Mesothelial cell of epicardium (in vitro differentiated cells): Measurements from ENCODE around the gene BTBD6. TPM values are rescaled to one million over a fixed set of nuclear protein-coding genes. Genes with fewer than 3 reads are reported as not detected.

Experiments used
- DNase-seq, 2 experiments: peaks; one replicate each; pipeline ENCODE4 v3.0.0; 2021; ENCODE audit warnings: low spot score in 2 of 2; ENCODE audit not compliant: unreplicated experiment in 2 of 2
- H3K27ac Mint-ChIP-seq: 2 replicates; pipeline ENCODE4 v1.8.0; 2021; ENCODE audit warnings: mixed read lengths
- H3K27me3 Mint-ChIP-seq: 2 replicates; pipeline ENCODE4 v1.8.0; 2021; ENCODE audit warnings: low read depth, mixed read lengths
- H3K36me3 Mint-ChIP-seq: 2 replicates; pipeline ENCODE4 v1.8.0; 2021; ENCODE audit warnings: mixed read lengths
- H3K4me1 Mint-ChIP-seq: 2 replicates; pipeline ENCODE4 v1.8.0; 2021; ENCODE audit warnings: mixed read lengths
- H3K4me3 Mint-ChIP-seq: 2 replicates; pipeline ENCODE4 v1.8.0; 2021; ENCODE audit warnings: mild to moderate bottlenecking, moderate library complexity, mixed read lengths
- H3K9me3 Mint-ChIP-seq: 2 replicates; pipeline ENCODE4 v1.8.0; 2021; ENCODE audit warnings: mixed read lengths
- CTCF ChIP-seq: fragments of 200-600 bp; sonication (generic); IDR thresholded peaks from one replicate; pipeline ENCODE4 v1.5.0; 2021; ENCODE audit warnings: antibody characterized with exemption; ENCODE audit not compliant: unreplicated experiment
- total RNA-seq: library from RNA; stranded (reverse); gene quantifications from 3 replicates; pipeline ENCODE4 v1.2.1, GENCODE V29; 2021

Gene BTBD6
- total RNA-seq, 1 donor from 2014 or later: 38.4 TPM

DNA sequence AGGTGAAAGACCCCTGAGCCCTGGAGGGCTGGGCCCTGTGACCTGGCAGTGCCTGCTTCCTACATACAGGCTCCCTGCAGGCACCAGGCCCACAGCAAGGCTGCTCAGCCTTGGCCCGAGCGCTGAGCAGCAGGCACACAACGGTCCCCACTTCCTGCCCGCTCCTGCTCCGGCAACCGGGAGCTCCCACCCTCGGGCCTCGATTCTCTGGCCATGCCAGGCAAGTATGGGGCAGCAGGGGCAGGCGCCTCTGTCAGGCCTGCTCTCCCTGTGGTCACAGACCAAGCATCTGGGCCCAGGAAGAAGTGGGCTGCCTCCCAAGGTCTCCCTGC is 36.6 kb upstream of the BTBD6 start:
- Mint-ChIP-seq H3K4me3 (no peak overlapping the region), H3K36me3 (peaks cover 2% of the 10 kb centered on the region), H3K9me3 (no peaks in the 10 kb centered on the region), H3K4me1 (no peaks in the 10 kb centered on the region), H3K27me3 (no peaks in the 10 kb centered on the region), H3K27ac (no peak overlapping the region)
- TF ChIP-seq CTCF: no peak
- DNase-seq: no peak

DNA sequence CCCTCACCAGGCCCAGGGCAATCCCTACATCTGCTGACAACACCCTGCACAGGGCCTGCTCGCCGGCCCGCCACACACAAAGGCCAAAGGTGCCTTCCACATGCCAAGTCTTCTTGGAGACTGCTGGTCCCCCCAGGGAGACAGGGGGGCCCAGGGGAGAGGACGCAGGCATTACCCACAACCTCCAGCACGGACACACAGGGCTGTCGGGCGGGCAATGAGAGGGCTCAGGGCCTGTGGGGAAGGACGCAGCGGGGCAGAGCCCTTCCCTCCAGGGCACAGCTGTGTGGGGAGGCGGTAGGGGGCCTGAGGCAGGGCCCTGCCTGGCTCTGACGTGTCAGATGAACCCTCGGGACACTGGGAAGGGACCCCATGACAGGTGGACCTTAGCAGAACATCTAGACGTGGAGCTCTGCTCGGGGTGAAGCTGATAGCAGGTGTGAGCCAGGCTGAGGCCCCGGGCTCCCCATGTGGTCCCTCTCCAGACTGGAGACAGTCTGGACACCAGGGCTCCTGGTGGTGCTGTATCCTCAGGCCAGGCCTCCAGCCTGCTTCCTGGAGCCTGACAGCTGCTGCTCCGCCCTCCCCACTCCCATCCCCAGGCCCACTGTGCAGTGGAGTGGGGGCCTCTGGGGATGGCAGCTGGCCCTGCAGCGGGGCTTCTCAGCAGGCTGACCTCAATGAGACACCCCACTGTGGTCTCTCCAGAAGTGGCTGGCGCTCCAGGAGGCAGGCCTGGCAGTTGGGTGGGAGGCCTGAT is 35.6 kb upstream of the BTBD6 start:
- Mint-ChIP-seq H3K4me1 (no peaks in the 10 kb centered on the region), H3K4me3 (no peak overlapping the region), H3K27ac (no peak overlapping the region), H3K27me3 (no peaks in the 10 kb centered on the region), H3K9me3 (no peaks in the 10 kb centered on the region), H3K36me3 (peaks cover 2% of the 10 kb centered on the region)
- DNase-seq: no peak
- no peak for TF ChIP-seq CTCF

DNA sequence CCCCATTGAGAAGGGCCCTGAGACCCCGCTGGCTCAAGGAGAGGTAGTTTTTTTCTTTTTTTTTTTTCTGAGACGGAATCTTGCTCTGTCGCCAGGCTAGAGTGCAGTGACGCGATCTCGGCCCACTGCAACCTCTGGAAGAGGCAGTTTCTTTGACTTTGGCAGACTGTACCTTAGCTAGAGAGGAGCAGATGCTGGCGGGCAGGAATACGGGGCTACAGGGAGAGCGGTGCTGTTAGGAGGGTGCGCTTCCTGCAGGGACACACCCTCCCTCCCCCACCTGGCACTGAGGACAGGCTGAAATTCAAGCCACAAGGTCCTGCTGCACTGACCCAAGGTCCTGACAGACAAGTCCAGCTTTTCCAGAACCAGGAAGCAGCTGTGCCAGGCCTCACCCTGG is 35.0 kb upstream of the BTBD6 start:
- H3K4me3 Mint-ChIP-seq: no peak overlapping the region
- no peak for TF ChIP-seq CTCF
- no peak overlapping the region for H3K27ac Mint-ChIP-seq
- H3K27me3 Mint-ChIP-seq: no peaks in the 10 kb centered on the region
- H3K9me3 Mint-ChIP-seq: no peaks in the 10 kb centered on the region
- no peak for DNase-seq
- no peaks in the 10 kb centered on the region for H3K4me1 Mint-ChIP-seq
- peaks cover 3% of the 10 kb centered on the region for H3K36me3 Mint-ChIP-seq

DNA sequence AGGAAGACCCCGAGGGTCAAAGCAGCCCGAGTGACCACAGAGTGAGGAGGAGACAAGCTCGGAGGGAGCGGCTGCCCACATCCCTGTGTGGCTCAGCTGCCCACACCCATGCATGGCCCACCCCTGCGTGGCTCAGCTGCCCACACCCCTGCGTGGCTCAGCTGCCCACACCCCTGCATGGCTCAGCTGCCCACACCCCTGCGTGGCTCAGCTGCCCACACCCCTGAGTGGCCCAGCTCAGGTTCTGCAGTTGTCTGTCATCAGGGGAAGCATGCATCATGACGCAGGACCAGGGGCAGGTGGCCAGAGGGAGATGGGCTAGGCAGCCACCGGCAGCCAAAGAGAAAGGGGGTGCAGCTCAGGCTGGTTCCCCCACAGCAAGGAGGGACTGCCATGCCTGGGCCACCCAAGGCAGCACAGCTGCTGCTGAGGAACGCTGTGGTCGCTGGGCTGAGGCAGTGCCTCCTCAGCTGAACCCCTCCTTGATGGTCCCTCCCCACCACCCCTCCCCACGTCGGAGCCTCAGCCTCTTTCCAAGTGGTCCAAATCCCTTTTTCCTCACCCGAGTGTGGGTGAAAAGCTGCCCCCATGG is 33.9 kb upstream of the BTBD6 start:
- peaks cover 4% of the 10 kb centered on the region for H3K36me3 Mint-ChIP-seq
- DNase-seq: no peak
- no peak for TF ChIP-seq CTCF
- H3K27me3 Mint-ChIP-seq: no peaks in the 10 kb centered on the region
- H3K4me1 Mint-ChIP-seq: no peaks in the 10 kb centered on the region
- no peak overlapping the region for H3K4me3 Mint-ChIP-seq
- no peaks in the 10 kb centered on the region for H3K9me3 Mint-ChIP-seq
- no peak overlapping the region for H3K27ac Mint-ChIP-seq

GRCh38 chr14:105215602-105216001 is 32.7 kb upstream of the BTBD6 start:
- Mint-ChIP-seq H3K27ac (no peak overlapping the region), H3K4me1 (no peaks in the 10 kb centered on the region), H3K36me3 (peaks cover 4% of the 10 kb centered on the region), H3K27me3 (no peaks in the 10 kb centered on the region), H3K9me3 (no peaks in the 10 kb centered on the region), H3K4me3 (no peak overlapping the region)
- TF ChIP-seq CTCF: no peak
- no peak for DNase-seq
